ENCODE results near the gene PPARA.
A peak's percentile ranks its signal among the peaks of the same experiment; 100 is the strongest.

Gene PPARA

GRCh38 chr22:46178755-46179505 is 28.6 kb downstream of the PPARA start:
- no peak overlapping the region for H3K4me3 ChIP-seq (ENCODE audit: low read depth, low read length)
- WGBS (ENCODE audit: extremely low coverage, insufficient coverage, insufficient read length), result no CpG with 5 or more reads among the region's 4 CpGs
- no peak overlapping the region for H3K9ac ChIP-seq (ENCODE audit: low read length)

GRCh38 chr22:46179748-46180147 is 29.4 kb downstream of the PPARA start:
- Histone ChIP-seq H3K36me3 (ENCODE audit: control insufficient read depth in 1 of 2, insufficient read depth in 2 of 2, low read length in 2 of 2) (no peaks in the 10 kb centered on the region), H3K14ac (ENCODE audit: low read length) (no peak overlapping the region), H2AK5ac (ENCODE audit: low read length) (no peak overlapping the region), H3K4me3 (ENCODE audit: low read depth, low read length) (no peak overlapping the region), H3K4ac (ENCODE audit: low read depth, low read length) (no peak overlapping the region), H3K23ac (ENCODE audit: low read length) (no peak overlapping the region), H3K4me2 (ENCODE audit: low read length) (no peak overlapping the region), H4K12ac (ENCODE audit: low read depth, low read length) (no peak overlapping the region), H3K9ac (ENCODE audit: low read length) (no peak overlapping the region), H2BK12ac (ENCODE audit: low read length) (no peak overlapping the region), H2BK120ac (ENCODE audit: insufficient read depth, low read length, poor library complexity) (no peak overlapping the region), H4K8ac (ENCODE audit: low read depth, low read length) (no peak overlapping the region), H2BK5ac (ENCODE audit: low read depth, low read length, poor library complexity) (no peak overlapping the region), H3K79me2 (ENCODE audit: control insufficient read depth, insufficient read depth, low read length, poor library complexity) (no peaks in the 10 kb centered on the region), H3K27me3 (ENCODE audit: insufficient read depth, low read length) (no peaks in the 10 kb centered on the region), H4K91ac (ENCODE audit: low read depth, low read length) (no peak overlapping the region), H3K4me1 (ENCODE audit: control insufficient read depth in 1 of 2, insufficient read depth in 2 of 2, low read length in 2 of 2) (no peaks in the 10 kb centered on the region), H3K9me3 (ENCODE audit: insufficient read depth, low read depth, low read length) (peaks cover 13% of the 10 kb centered on the region), H3K18ac (ENCODE audit: low read length) (no peak overlapping the region), H2AFZ (ENCODE audit: insufficient read depth, low read length, poor library complexity) (no peak overlapping the region), H3K27ac (ENCODE audit: low read depth, low read length) (no peak overlapping the region), H3K79me1 (ENCODE audit: low read length) (no peaks in the 10 kb centered on the region)
- WGBS (ENCODE audit: extremely low coverage, insufficient coverage, insufficient read length), result no CpG with 5 or more reads among the region's 1 CpG
- DNase-seq, result peak in 1 of 2 donors; percentile 54

More at GRCh38 chr22:46178755-46179505, 28.6 kb downstream of the PPARA start:
- DNase-seq, result peak; percentile 39 to 80
- Histone ChIP-seq H4K8ac (ENCODE audit: low read depth, low read length) (no peak overlapping the region), H3K14ac (ENCODE audit: low read length) (no peak overlapping the region), H3K9me3 (ENCODE audit: insufficient read depth, low read depth, low read length) (peaks cover 13% of the 10 kb centered on the region), H4K91ac (ENCODE audit: low read depth, low read length) (no peak overlapping the region), H3K23ac (ENCODE audit: low read length) (no peak overlapping the region), H2BK12ac (ENCODE audit: low read length) (no peak overlapping the region), H2AK5ac (ENCODE audit: low read length) (no peak overlapping the region), H3K27ac (ENCODE audit: low read depth, low read length) (no peak overlapping the region), H3K4me1 (ENCODE audit: control insufficient read depth in 1 of 2, insufficient read depth in 2 of 2, low read length in 2 of 2) (no peaks in the 10 kb centered on the region), H3K4ac (ENCODE audit: low read depth, low read length) (no peak overlapping the region), H3K36me3 (ENCODE audit: control insufficient read depth in 1 of 2, insufficient read depth in 2 of 2, low read length in 2 of 2) (no peaks in the 10 kb centered on the region), H3K18ac (ENCODE audit: low read length) (no peak overlapping the region), H3K79me1 (ENCODE audit: low read length) (no peaks in the 10 kb centered on the region), H3K4me2 (ENCODE audit: low read length) (no peak overlapping the region), H2BK120ac (ENCODE audit: insufficient read depth, low read length, poor library complexity) (no peak overlapping the region), H2AFZ (ENCODE audit: insufficient read depth, low read length, poor library complexity) (no peak overlapping the region), H3K79me2 (ENCODE audit: control insufficient read depth, insufficient read depth, low read length, poor library complexity) (no peaks in the 10 kb centered on the region), H4K12ac (ENCODE audit: low read depth, low read length) (no peak overlapping the region), H3K27me3 (ENCODE audit: insufficient read depth, low read length) (no peaks in the 10 kb centered on the region), H2BK5ac (ENCODE audit: low read depth, low read length, poor library complexity) (no peak overlapping the region)

- Histone ChIP-seq H2BK5ac (ENCODE audit: low read depth, low read length, poor library complexity) (no peak overlapping the region), H3K79me1 (ENCODE audit: low read length) (no peaks in the 10 kb centered on the region), H3K23ac (ENCODE audit: low read length) (no peak overlapping the region), H3K4ac (ENCODE audit: low read depth, low read length) (no peak overlapping the region), H3K9me3 (ENCODE audit: insufficient read depth, low read depth, low read length) (peaks cover 13% of the 10 kb centered on the region), H2AK5ac (ENCODE audit: low read length) (no peak overlapping the region), H3K27me3 (ENCODE audit: insufficient read depth, low read length) (no peaks in the 10 kb centered on the region), H3K36me3 (ENCODE audit: control insufficient read depth in 1 of 2, insufficient read depth in 2 of 2, low read length in 2 of 2) (no peaks in the 10 kb centered on the region), H3K18ac (ENCODE audit: low read length) (no peak overlapping the region), H3K79me2 (ENCODE audit: control insufficient read depth, insufficient read depth, low read length, poor library complexity) (no peaks in the 10 kb centered on the region), H4K91ac (ENCODE audit: low read depth, low read length) (no peak overlapping the region), H2BK120ac (ENCODE audit: insufficient read depth, low read length, poor library complexity) (no peak overlapping the region), H3K4me2 (ENCODE audit: low read length) (no peak overlapping the region), H4K8ac (ENCODE audit: low read depth, low read length) (no peak overlapping the region), H4K12ac (ENCODE audit: low read depth, low read length) (no peak overlapping the region), H3K27ac (ENCODE audit: low read depth, low read length) (no peak overlapping the region), H2BK12ac (ENCODE audit: low read length) (no peak overlapping the region), H3K9ac (ENCODE audit: low read length) (no peak overlapping the region), H2AFZ (ENCODE audit: insufficient read depth, low read length, poor library complexity) (no peak overlapping the region), H3K4me3 (ENCODE audit: low read depth, low read length) (no peak overlapping the region), H3K14ac (ENCODE audit: low read length) (no peak overlapping the region), H3K4me1 (ENCODE audit: control insufficient read depth in 1 of 2, insufficient read depth in 2 of 2, low read length in 2 of 2) (no peaks in the 10 kb centered on the region)
- no CpG with 5 or more reads among the region's 12 CpGs for WGBS (ENCODE audit: extremely low coverage, insufficient coverage, insufficient read length)
- DNase-seq, result peak; percentile 29 to 82
Measured at GRCh38 chr22:46180370-46181137, 30.2 kb downstream of the PPARA start.

GRCh38 chr22:46183733-46184132 is 33.4 kb downstream of the PPARA start:
- Histone ChIP-seq H3K9ac (ENCODE audit: low read length) (no peak overlapping the region), H3K36me3 (ENCODE audit: control insufficient read depth in 1 of 2, insufficient read depth in 2 of 2, low read length in 2 of 2) (no peaks in the 10 kb centered on the region), H3K79me2 (ENCODE audit: control insufficient read depth, insufficient read depth, low read length, poor library complexity) (no peaks in the 10 kb centered on the region), H2BK120ac (ENCODE audit: insufficient read depth, low read length, poor library complexity) (no peak overlapping the region), H3K4ac (ENCODE audit: low read depth, low read length) (no peak overlapping the region), H3K79me1 (ENCODE audit: low read length) (no peaks in the 10 kb centered on the region), H3K27me3 (ENCODE audit: insufficient read depth, low read length) (no peaks in the 10 kb centered on the region), H4K8ac (ENCODE audit: low read depth, low read length) (no peak overlapping the region), H3K4me2 (ENCODE audit: low read length) (no peak overlapping the region), H2AK5ac (ENCODE audit: low read length) (no peak overlapping the region), H3K14ac (ENCODE audit: low read length) (no peak overlapping the region), H3K23ac (ENCODE audit: low read length) (no peak overlapping the region), H2BK5ac (ENCODE audit: low read depth, low read length, poor library complexity) (no peak overlapping the region), H3K18ac (ENCODE audit: low read length) (no peak overlapping the region), H3K4me1 (ENCODE audit: control insufficient read depth in 1 of 2, insufficient read depth in 2 of 2, low read length in 2 of 2) (no peaks in the 10 kb centered on the region), H4K91ac (ENCODE audit: low read depth, low read length) (no peak overlapping the region), H2BK12ac (ENCODE audit: low read length) (no peak overlapping the region), H3K27ac (ENCODE audit: low read depth, low read length) (no peak overlapping the region), H2AFZ (ENCODE audit: insufficient read depth, low read length, poor library complexity) (no peak overlapping the region), H3K9me3 (ENCODE audit: insufficient read depth, low read depth, low read length) (peaks cover 12% of the 10 kb centered on the region), H4K12ac (ENCODE audit: low read depth, low read length) (no peak overlapping the region), H3K4me3 (ENCODE audit: low read depth, low read length) (no peak overlapping the region)
- DNase-seq, result no peak
- WGBS (ENCODE audit: extremely low coverage, insufficient coverage, insufficient read length), result no CpG with 5 or more reads among the region's 5 CpGs

Data from trophoblast cell (in vitro differentiated cells and primary cell).